ENCODE results near the gene YEATS2. TPM values are rescaled to one million over a fixed set of nuclear protein-coding genes. Genes with fewer than 3 reads are reported as not detected.

Gene YEATS2
- polyA plus RNA-seq, 1 donor (not counting 4 experiments of a cell fraction or from before 2014, with no cell fraction given) = 21.7 TPM

GRCh38 chr3:183653209-183654064 lies 44.2 kb upstream of the YEATS2 start:
- H3K4me2 ChIP-seq (ENCODE audit: control insufficient read depth, extremely low read depth, insufficient read depth, low read depth, low read length) = no peak overlapping the region
- peaks cover 10% of the 10 kb centered on the region for H3K9me3 ChIP-seq (ENCODE audit: control insufficient read depth, low read depth, low read length)
- TF ChIP-seq EZH2 (IDR thresholded peaks at IDR 0.05; ENCODE audit: low read length) (no peak), CTCF (optimal IDR thresholded peaks at IDR 0.05 in 1 of 3, IDR thresholded peaks at IDR 0.05 in 1 of 3, conservative IDR thresholded peaks at IDR 0.05 in 1 of 3; ENCODE audit: extremely low read depth in 1 of 3, insufficient read depth in 2 of 3, low read length in 3 of 3) (no peak)
- H3K9me1 ChIP-seq (ENCODE audit: control insufficient read depth, extremely low read depth, insufficient read depth, low read length) = no peaks in the 10 kb centered on the region
- DNase-seq (ENCODE audit: low read depth, low spot score) (no peak), FAIRE-seq (no peak)
- H2AFZ ChIP-seq (ENCODE audit: control insufficient read depth, low read length) = no peak overlapping the region
- no peak overlapping the region for H3K9ac ChIP-seq (ENCODE audit: control insufficient read depth, extremely low read depth, insufficient read depth, low read length)
- H3K4me1 ChIP-seq (ENCODE audit: control insufficient read depth, extremely low read depth, insufficient read depth, low read length) = no peaks in the 10 kb centered on the region
- no peaks in the 10 kb centered on the region for H3K27me3 ChIP-seq (ENCODE audit: control insufficient read depth, extremely low read depth, insufficient read depth, low read length)
- H3K27ac ChIP-seq (ENCODE audit: control insufficient read depth, insufficient read depth, low read length) = no peak overlapping the region
- H3K79me2 ChIP-seq (ENCODE audit: control insufficient read depth, insufficient read depth, low read length) = no peaks in the 10 kb centered on the region
- H4K20me1 ChIP-seq (ENCODE audit: control insufficient read depth, extremely low read depth, insufficient read depth, low read length) = no peaks in the 10 kb centered on the region
- H3K36me3 ChIP-seq (ENCODE audit: control insufficient read depth in 2 of 2, extremely low read depth in 1 of 2, insufficient read depth in 2 of 2, low read length in 2 of 2) = peaks cover 0 to 5% of the 10 kb centered on the region in 2 experiments
- no peak overlapping the region for H3K4me3 ChIP-seq (ENCODE audit: control insufficient read depth in 2 of 3, extremely low read depth in 1 of 3, insufficient read depth in 2 of 3, low read depth in 1 of 3, low read length in 3 of 3)
- dilution Hi-C loops (cut with MboI; ENCODE audit: extremely low pct_ligation_motif_present, low sequenced_read_pairs) = no loop called here

- H3K36me3 ChIP-seq (ENCODE audit: control insufficient read depth in 2 of 2, extremely low read depth in 1 of 2, insufficient read depth in 2 of 2, low read length in 2 of 2) = peaks cover 0 to 5% of the 10 kb centered on the region in 2 experiments
Measured at GRCh38 chr3:183654727-183655126, 42.9 kb upstream of the YEATS2 start.

More at GRCh38 chr3:183654727-183655126, 42.9 kb upstream of the YEATS2 start:
- Histone ChIP-seq H2AFZ (ENCODE audit: control insufficient read depth, low read length) (no peak overlapping the region), H3K79me2 (ENCODE audit: control insufficient read depth, insufficient read depth, low read length) (no peaks in the 10 kb centered on the region), H3K27me3 (ENCODE audit: control insufficient read depth, extremely low read depth, insufficient read depth, low read length) (no peaks in the 10 kb centered on the region), H3K9me3 (ENCODE audit: control insufficient read depth, low read depth, low read length) (peaks cover 10% of the 10 kb centered on the region), H3K4me2 (ENCODE audit: control insufficient read depth, extremely low read depth, insufficient read depth, low read depth, low read length) (no peak overlapping the region), H3K4me3 (ENCODE audit: control insufficient read depth in 2 of 3, extremely low read depth in 1 of 3, insufficient read depth in 2 of 3, low read depth in 1 of 3, low read length in 3 of 3) (no peak overlapping the region), H3K9ac (ENCODE audit: control insufficient read depth, extremely low read depth, insufficient read depth, low read length) (no peak overlapping the region), H4K20me1 (ENCODE audit: control insufficient read depth, extremely low read depth, insufficient read depth, low read length) (no peaks in the 10 kb centered on the region), H3K4me1 (ENCODE audit: control insufficient read depth, extremely low read depth, insufficient read depth, low read length) (no peaks in the 10 kb centered on the region), H3K9me1 (ENCODE audit: control insufficient read depth, extremely low read depth, insufficient read depth, low read length) (no peaks in the 10 kb centered on the region), H3K27ac (ENCODE audit: control insufficient read depth, insufficient read depth, low read length) (no peak overlapping the region)
- FAIRE-seq = no peak
- dilution Hi-C loops (cut with MboI; ENCODE audit: extremely low pct_ligation_motif_present, low sequenced_read_pairs) = no loop called here
- no peak for DNase-seq (ENCODE audit: low read depth, low spot score)
- no peak for TF ChIP-seq CTCF (optimal IDR thresholded peaks at IDR 0.05 in 1 of 3, IDR thresholded peaks at IDR 0.05 in 1 of 3, conservative IDR thresholded peaks at IDR 0.05 in 1 of 3; ENCODE audit: extremely low read depth in 1 of 3, insufficient read depth in 2 of 3, low read length in 3 of 3)
- no peak for TF ChIP-seq EZH2 (IDR thresholded peaks at IDR 0.05; ENCODE audit: low read length)
